ENCODE data around the gene ZNF512B.
"Not testable (repeated sequence)": the region's sequence is repeated elsewhere in the genome, so short reads cannot be mapped to it uniquely, and the experiment has no call there.

Gene ZNF512B

DNA sequence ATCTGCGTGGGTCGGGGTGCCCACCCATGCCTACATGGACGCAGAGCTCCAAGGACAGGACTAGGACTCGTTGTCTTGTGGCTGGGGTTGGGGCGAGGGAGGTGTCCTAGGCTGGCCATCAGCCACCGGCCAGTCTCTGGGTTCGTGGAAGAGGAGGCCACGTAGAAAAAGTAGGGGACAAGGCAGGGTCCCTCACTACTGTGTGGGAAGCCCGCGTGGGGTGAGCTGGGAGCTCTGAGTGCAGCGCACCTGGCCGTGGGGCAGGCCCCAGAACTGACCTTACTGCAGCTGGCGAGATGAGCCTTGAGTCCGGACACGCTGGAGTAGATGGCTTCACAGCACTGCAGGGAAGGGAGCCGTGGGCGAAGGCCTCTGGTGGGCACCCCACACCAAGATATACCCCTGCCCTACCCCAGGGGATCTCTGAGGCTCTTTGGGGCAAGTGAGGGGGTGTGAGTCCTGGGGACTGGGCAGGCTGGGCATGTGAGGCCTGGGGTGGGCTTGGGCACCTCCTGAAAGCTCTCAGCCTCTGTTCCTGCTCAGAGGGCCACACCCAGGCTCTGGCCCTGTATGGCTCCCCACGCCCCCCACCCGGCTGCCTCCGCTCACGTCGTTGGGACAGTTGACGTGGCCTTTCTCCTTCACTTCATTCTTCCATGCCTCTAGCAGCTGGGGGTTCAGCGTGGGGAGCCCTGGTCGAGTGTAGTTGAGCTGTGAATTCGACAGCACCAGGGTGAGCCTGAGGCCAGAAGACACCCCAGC, 7.9 kb downstream of the ZNF512B start:
- no peak for DNase-seq

DNA sequence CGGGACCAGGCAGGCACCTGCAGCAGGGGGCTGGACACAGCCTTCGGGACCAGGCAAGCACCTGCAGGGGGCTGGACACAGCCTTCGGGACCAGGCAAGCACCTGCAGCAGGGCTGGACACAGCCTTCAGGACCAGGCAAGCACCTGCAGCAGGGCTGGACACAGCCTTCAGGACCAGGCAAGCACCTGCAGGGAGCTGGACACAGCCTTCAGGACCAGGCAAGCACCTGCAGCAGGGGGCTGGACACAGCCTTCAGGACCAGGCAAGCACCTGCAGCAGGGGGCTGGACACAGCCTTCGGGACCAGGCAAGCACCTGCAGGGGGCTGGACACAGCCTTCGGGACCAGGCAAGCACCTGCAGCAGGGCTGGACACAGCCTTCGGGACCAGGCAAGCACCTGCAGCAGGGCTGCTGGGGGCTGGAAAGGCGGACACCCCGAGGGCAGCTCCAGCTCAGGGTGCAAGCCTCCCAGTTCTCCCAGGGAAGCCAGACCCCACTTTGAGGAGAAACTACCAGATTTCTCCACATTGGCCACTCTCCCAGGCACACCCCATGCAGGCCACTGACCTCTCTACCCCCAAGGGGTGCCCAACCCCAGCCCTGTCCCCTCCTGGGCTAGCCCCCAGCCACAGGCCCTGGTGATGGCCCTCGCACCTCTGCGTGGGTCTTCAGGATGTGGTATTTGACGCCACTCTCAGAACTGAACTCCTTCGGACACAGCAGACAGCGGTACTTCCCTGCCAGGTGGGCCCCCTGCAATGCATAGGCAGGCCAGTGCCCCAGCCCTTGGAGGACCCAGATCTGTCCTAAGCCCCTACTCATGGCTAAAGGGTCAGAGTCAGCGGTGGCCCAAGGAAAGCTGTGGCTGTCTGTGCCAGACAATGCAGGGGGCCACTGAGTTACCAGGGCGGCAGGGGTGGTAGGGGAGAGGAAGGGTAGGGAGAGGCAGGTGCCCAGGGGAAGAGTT, 8.8 kb downstream of the ZNF512B start:
- not testable (repeated sequence) for DNase-seq

DNA sequence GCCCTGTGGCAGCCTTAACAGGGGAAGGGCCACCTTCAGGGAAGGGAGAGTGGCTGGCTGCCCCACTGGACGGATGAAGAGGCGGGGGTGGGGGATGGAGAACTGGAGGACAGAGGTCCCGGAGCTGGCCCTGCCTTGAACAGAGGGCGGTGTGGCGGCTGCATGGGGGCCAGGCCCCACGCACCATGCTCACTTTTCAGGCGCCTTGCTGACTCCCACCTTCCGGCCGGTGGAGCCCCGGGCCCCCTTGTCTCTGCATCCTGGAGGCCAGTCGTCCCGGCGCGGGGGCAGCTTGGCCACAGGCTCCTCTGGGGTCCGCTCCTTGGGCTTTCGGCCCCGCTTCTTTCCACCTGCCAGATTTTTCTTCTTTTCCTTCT, 10.0 kb downstream of the ZNF512B start:
- DNase-seq: no peak

DNA sequence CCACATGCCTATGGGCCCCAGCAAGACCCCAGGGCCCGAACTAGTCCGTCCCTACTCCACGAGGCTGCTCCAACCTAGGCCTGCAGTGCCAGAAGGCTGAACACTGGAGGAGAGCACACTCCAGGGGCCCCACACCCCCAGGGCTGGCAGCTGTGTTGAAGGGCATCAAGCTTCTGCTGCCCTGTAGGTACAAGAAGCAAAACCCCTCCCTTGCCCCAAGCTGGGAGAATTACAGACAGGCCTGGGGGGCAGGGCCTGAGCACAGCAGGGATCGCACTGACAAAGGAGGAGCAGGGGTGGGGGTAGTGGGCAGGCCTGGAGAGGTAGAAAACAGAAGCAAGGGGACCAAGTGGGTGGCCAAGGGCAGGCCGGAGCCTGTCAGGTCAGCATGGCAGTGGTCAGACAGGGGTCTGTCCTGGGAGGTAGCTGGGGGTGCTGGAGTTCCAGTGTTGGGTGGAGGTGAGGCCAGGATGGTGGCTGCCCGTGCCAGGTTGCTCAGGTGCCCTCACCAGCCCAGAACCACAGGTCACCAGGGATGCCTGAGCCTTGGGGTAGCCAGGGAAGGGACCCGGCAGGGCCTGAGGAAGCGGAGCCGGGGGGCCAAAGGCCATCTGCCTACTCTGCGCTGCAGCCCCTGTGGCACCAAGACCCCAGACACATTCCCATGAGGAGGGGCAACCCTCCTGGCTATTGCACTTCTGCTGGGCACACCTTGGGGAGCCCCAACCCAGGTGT, 10.6 kb downstream of the ZNF512B start:
- no peak for DNase-seq

DNA sequence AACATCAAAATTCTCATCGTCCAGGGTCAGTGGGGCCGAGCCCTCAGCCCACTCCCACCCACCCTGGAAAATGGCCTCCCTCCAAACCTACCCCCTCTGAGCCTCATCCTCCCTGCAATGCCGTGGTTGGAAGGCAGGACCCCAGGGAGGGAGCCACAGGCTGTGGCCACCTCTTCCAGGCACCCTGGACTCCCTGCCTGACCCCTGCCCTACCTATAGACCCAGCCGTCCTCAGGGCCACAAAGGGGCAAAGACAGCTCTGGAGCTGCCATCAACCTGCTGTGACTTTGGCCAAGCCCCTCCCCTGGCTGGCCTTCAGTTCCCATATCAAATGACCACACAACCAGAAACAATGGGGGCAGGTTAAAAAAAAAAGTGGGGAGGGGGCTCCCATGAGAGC, 11.3 kb downstream of the ZNF512B start:
- no peak for DNase-seq

DNA sequence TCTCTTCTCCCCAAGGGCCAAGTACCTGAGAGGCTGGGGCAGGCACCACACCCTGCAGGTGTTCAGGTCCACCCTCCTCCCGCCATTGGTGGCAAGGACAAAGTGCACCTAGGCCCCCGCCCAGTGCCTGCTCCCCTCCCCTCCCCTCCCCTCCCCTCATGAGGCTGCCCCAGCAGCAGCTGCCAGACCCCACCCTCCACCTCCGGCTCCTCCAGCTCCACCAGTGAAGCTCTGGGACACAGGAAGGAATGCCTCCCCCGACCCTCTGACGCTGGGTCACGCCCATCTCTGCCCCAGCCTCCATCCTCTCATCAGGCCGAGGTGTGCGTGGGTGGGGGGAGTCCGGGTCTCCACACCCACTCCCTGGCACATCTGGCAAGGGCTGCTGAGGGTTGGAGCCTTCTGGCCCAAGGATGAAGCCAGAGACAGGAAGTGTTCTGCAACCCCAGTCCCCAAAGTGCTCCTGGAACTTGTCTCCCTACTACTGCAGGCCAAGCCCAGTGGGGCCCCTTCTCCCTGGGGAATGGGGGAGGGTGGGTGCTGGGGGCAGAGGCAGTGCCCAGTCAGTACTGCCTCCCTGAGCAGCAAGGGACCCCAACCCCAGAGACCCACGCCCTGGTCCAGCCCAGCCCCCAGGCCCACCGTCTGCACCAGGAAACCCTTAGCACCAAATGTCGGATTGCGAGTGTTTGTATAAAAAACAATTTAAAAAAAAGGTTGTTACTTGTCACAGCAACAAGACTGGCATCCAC, 11.9 kb downstream of the ZNF512B start:
- peak; percentile 64 for DNase-seq

DNA sequence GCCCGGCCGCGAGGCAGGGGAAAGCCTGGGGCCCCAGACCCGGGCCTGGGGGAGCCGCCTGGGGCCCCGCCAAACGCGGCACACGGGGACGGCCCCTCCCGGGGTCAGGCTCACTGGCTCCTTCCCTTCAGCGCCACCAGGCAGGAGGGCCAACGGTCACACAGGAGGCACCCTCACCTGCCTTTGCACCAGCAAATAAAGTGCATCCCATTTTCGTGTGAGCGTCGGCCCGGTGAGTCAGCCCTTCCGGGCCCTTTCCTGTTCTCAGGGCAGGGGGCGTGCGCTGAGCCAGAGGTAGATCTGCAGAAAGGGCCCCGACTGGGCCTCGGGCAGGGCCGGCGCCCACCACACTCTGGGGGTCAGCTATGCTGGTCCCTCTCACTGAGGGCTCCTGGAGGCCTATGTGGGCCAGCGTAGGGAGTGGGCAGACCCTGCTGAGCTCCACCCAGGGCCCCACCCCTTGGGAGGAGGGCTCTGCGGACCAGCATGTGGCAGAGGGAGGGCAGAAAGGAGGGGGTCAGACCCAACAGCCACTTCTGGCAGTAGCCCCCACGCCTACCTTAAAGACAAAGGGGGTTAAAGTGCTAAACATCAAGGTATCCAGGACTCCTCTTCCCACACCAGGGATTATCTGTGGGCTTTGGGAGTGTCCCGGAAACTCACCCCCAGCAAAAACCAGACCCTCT, 12.6 kb downstream of the ZNF512B start:
- DNase-seq: peak; percentile 73

DNA sequence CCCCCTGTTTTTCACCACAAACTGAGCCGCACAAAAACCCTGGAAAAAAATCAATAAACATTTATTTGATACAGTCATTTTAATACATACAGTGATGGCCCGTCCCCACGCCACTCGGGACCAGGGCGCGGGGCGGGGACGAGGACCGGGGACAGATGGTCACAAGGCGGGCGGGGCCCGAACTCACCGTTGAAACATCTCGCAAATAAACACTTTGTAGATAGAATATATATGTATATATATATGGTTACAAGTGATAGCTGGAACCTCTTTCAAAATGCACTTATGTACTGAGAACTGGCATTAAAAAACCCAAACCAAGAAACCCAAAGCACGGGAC, 13.1 kb downstream of the ZNF512B start:
- DNase-seq: no peak

DNA sequence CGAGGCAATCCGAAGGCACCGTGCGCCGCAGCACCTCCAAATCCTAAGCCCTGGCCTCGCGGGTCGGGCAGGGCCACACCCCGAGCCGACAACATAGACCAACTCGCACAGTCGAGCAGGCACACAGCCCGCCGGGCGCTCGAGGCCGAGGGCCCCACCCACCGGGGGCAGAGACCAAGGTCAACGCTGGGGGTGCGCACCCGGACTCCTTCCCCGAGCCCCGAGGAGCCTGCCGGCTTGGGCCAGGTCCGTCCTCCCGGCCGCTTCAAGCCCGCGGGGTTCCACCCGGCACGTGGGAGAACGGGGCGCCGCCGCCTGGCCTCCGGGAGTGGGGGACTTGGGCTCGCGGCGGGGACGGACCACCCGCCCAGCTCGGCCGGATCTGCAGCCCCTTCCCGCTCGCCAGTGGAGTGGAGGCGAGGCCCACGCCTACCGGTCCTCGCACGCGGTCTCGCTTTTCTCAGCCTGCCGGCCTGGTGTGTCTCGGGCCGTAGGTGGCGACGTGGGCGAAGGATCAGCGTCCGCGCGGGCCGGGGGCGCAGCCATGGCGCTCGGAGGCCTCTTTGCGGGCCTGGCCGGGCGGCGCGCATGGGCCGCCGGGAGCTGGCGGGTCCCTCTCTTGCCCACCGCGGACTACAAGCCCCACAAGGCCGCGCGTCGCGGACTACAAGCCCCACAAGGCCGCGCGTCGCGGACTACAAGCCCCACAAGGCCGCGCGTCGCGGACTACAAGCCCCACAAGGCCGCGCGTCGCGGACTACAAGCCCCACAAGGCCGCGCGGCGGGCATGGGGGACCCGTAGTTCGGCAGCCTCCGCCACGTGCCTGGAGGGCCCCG, 13.7 kb downstream of the ZNF512B start, which contains the start of gene UCKL1:
TSS of gene UCKL1 (minus strand) at position 590 of the 837 bp plus-strand sequence. CDS start at position 546, 44 bp downstream.
- DNase-seq: peak; percentile 97

DNA sequence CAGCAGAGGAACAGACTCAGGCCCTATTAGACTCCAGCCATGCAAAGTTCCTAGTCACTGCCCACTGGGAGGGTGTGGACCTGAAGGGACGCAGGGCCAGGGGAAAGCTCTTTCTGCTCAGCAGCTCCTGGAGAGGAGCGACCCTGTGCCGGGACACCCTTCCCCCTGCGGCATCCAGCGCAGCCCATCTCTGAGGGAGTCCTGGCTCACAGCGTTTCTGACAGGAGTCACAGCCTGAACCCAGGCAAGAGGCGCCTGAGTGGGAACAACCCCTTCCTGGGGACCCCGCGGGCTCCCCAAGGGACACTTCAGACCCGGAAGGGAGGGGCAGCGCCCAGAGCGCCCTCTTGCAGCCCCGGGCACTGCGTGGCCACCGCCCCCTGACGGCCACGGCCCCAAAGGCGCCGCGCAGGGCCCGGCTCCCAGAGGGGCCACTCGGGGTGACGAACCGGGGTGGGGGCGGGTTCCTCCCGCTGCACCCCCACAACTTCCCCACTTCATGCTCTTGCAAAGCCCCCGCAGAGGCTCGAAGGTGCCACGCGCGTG, 14.4 kb downstream of the ZNF512B start:
- DNase-seq: no peak

DNA sequence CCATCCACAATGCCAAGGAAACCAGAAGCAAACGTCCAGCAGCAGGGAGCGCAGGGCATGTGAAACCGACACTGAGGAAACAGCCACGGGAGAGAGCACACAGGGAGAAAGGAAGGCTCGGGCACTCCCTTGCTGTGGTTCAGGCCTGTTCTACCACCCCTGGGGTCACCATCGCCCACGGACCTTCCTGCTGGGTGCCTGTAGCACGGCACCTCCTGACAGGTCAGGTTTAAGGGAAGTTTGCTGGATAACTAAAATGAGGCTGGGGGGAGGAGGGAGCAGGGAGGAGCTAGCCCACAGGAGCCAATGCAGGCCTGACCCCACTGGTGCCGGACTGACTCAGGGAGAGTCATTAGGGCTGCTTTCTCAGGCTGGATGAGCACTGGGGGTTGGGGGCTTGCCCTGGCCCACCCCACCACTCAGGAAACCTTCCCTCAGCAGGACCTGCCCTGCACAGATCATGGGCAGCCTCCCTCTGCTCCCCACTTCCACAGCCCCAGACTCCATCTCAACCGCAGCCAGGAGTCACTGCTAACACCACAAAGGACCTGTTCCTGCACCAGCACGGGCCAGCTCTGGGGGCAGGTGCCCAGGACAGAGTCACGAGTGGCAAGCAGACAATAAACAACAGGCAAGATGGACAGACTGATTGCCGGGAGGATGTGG, 15.8 kb downstream of the ZNF512B start:
- no peak for DNase-seq

DNA sequence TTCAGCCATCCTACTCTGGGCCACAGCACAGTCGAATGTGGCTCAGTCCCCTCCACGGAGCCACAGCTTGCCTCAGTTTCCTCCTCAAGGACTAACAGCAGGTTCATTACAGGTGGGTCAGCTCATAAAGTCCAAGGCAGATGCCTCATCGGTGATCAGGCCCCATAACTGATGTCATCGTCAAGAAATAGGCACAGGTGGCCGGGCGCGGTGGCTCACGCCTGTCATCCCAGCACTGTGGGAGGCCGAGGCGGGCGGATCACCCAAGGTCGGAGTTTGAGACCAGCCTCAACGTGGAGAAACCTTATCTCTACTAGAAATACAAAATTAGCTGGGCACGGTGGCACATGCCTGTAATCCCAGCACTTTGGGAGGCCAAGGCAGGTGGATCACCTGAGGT, 17.0 kb downstream of the ZNF512B start:
- DNase-seq: no peak

DNA sequence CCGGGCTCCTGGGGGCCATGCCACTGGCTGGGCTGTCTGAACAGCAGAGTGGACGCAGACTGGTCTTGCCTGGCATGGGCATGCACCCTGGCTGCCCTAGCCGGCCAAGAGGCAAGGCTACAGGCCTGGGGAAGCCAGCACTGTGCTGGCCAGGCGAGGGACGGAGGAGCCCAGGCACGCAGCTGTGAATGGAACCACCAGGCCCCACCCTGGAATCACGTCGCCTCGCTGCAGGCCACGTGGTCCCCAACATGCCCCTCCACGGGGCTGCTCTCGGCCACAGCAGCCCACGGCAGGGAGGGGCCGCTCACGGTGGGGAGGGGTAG, 17.6 kb downstream of the ZNF512B start:
- no peak for DNase-seq

DNA sequence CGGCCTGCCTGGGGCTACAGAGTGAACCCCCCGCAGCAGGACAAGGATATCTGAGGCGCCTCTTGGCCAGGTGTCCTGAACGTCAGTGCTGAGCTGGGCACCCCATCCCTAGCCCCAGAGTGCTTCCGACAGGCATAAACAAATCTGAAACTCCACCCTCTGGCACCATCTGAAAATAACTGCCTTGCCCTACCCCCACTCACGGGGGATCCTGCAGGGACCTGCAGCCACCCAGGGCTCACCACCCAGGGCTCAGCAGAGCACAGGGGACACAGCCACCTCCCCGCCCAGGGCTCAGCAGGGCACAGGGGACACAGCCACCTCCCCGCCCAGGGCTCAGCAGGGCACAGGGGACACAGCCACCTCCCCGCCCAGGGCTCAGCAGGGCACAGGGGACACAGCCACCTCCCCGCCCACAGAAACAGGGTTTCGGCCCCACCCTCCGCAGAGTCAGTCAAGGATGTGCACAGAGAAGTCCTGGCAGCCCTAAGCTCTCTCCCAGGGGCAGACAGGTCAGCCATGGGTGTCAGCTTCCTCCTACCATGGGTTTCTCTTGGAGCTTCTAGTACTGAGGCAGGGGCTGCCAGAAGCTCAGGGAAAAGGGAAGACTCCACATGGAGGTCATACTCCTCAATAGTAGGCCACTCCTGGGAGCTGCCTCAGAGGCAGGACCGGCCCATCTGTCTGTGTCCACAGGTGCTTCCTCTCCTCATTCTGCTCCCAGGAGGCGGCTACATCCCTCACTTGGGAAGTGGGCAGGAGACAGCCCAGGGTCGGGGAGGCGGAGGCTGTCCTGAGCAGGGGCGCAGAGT, 18.1 kb downstream of the ZNF512B start:
- no peak for DNase-seq

DNA sequence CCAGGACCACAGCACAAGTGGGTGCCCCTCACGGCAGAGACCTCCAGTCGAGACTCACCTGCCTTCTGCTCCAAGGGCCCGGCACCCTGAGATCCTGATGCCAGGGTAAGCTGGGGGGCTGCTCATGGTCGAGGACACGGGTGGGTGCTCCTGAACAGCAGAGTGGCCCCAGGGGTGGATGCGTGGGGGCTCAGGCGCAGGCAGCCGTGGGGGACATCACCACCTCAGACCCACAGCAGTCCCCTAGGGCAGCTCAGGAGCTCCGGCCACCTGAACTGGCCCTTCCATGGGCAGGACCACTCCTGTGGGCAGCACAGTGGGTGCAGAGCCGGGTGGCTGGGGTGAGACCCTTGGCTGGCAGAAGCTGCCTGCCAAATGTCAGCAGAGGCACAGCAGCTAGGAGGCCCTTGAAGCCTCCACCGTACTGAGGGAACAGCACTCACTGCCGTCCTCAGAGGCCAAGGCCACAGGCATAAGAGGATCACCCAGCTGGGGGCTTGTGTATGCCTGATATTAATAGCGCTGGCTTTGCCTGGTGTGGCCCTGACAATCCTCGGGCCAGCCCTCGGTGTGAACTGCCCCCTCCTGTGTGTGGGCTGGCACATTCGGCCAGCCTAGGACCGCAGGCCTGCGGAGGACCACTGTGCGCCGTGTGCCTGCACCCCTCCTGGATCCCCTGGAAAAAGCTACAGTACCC, 18.9 kb downstream of the ZNF512B start:
- DNase-seq: no peak

DNA sequence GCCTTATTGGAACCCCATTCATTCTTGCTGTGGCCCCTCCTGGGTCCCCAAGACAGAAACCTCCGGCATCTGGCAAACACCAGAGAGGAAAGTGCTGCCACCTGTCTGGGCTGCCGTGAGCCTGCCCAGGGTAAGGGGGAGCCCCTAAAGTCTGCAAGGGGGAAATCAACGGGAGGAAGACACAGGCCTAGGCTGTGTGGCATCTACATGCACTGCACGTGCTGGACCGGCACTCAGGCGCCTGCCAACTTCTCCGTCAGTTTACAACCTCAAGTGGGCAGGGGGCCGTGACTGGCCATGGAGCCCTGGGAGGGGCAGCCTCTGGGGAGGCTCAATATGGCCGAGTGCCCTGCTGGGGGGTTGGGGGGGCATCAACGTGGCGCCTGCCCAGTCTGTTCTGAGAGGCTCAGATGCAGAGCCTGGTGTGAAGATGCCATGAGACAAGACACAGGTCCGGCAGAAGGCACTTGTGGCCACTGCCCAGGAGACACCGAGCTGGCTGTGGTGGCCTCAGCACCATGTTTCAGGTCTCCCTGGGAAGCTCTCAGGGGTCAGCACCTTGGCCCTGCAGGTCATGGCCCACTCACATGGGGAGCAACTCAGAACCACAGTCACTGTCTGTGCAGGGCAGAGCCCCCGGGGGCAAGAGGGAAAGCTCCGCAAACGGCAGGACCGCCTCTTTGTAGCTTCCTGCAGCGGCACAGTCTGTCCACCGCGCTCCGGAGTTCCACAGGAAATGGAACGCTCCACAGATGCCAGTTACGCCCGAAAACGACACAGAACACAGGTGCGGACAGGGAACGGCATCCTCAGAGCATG, 21.9 kb downstream of the ZNF512B start:
- DNase-seq: no peak

DNA sequence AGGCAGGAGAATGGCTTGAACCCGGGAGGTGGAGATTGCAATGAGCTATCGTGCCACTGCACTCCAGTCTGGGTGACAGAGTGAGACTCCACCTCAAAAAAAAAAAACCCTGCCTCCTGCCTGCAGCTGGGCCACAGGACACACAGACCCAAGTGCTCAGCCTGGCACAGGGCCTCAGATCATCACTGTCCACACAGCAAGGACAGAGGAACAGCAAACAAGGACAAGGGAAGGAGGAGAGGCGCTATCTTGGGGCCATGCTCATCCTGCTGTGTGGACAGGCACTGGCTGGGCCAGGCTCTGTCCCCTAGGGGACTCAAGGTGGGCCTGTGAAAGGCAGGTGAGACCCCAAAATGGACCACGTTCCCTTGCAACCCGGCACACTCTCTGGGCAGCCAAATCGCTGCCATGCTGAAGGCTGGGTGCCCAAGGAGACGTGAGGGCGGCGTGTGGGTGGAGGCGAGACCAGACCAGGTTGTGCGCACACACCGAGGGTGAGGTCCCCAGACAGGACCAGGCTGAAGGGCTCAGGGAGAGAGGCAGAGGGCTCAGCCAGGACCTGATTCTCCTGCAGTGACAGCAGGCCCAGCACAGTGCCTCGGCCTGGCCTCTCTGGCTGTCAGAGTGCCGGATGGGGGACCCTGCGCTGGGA, 22.6 kb downstream of the ZNF512B start:
- no peak for DNase-seq
